ENCODE data around the gene EXOG. TPM values are rescaled to one million over a fixed set of nuclear protein-coding genes. Genes with fewer than 3 reads are reported as not detected.
A peak's percentile ranks its signal among the peaks of the same experiment; 100 is the strongest.

The EXOG gene
- total and polyA plus RNA-seq, 2 donors from 2014 or later, result 5.5 to 16.4 TPM

DNA sequence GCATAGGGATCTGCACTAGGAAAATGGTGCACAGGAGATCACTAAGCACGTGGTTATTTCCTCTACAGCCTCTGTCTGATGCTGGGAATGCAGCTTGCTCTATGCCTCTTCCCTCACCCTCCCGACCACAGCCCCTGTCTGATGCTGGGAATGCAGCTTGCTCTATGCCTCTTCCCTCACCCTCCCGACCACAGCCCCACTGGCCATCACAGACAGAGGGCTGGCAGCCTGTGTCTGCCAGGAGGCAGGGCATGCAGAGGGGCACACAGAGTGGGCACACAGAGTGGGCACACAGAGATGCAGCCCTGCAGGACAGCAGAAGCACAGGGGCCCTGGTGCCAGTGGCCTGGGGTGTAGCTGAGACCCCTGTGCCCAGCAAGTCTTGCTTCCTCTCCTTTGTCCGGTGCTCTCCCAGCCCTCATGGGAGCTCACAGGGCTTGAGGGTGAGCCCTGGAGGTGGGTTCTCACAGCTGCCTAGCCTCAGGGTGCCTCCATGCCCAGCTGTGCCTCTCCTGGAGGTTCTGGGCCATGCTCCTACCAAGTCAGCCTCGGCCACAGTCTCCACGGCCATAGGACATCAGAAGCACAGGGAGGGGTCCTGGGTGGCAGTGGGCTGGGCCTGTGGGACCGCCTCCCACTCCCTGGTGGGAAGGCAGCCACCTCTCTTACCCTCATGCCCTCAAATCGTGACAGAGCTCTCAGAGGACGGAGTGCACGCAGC is 65.8 kb downstream of the EXOG start:
- intact Hi-C loops (cut with DNase I), result no loop called here
- DNase-seq (peak in 1 of 5 donors; percentile 41), FAIRE-seq (no peak)
- Histone ChIP-seq H3K4me3 (ENCODE audit: low read length in 3 of 3) (no peak overlapping the region), H3K4me1 (ENCODE audit: control insufficient read depth in 2 of 3, insufficient read depth in 2 of 3, low read depth in 1 of 3, low read length in 3 of 3) (no peaks in the 10 kb centered on the region), H3K27me3 (ENCODE audit: control insufficient read depth, insufficient read depth, low read length) (no peaks in the 10 kb centered on the region), H3K27ac (ENCODE audit: low read depth in 2 of 2, low read length in 2 of 2) (no peak overlapping the region), H3K36me3 (ENCODE audit: control insufficient read depth in 2 of 3, insufficient read depth in 3 of 3, low read length in 3 of 3) (no peaks in the 10 kb centered on the region), H3K9me3 (ENCODE audit: control insufficient read depth in 2 of 3, insufficient read depth in 1 of 3, low read length in 3 of 3) (no peaks in the 10 kb centered on the region), H3K9ac (ENCODE audit: low read length in 3 of 3) (no peak overlapping the region)
- TF ChIP-seq, protein P1, sequence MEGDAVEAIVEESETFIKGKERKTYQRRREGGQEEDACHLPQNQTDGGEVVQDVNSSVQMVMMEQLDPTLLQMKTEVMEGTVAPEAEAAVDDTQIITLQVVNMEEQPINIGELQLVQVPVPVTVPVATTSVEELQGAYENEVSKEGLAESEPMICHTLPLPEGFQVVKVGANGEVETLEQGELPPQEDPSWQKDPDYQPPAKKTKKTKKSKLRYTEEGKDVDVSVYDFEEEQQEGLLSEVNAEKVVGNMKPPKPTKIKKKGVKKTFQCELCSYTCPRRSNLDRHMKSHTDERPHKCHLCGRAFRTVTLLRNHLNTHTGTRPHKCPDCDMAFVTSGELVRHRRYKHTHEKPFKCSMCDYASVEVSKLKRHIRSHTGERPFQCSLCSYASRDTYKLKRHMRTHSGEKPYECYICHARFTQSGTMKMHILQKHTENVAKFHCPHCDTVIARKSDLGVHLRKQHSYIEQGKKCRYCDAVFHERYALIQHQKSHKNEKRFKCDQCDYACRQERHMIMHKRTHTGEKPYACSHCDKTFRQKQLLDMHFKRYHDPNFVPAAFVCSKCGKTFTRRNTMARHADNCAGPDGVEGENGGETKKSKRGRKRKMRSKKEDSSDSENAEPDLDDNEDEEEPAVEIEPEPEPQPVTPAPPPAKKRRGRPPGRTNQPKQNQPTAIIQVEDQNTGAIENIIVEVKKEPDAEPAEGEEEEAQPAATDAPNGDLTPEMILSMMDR (IDR thresholded peaks at IDR 0.05; ENCODE audit: borderline replicate concordance, extremely low read depth, insufficient read depth), result no peak

DNA sequence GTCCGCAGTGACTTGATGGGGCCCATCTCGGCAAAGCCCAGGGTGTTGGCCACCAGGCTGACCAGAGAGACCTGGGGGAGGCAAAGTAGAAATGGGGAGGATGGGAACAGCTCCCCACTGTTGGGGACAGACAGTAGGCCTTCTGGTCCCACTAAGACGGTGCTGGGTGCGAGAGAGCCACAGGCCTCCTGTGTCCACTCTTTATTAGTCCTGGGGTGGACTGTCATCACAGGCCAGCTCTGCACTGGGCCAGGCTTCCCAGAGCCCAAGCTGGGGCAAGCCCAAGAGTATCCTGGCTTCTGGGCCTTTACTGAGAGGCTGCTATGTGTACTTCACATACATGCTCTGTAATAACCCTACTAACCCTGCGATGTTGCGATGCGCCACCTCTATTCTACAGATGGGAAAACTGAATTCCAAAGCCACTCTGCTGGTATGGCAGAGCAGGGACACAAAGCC is 66.4 kb downstream of the EXOG start:
- Histone ChIP-seq H3K4me1 (ENCODE audit: control insufficient read depth in 2 of 3, insufficient read depth in 2 of 3, low read depth in 1 of 3, low read length in 3 of 3) (no peaks in the 10 kb centered on the region), H3K36me3 (ENCODE audit: control insufficient read depth in 2 of 3, insufficient read depth in 3 of 3, low read length in 3 of 3) (no peaks in the 10 kb centered on the region), H3K27me3 (ENCODE audit: control insufficient read depth, insufficient read depth, low read length) (no peaks in the 10 kb centered on the region), H3K9ac (ENCODE audit: low read length in 3 of 3) (no peak overlapping the region), H3K27ac (ENCODE audit: low read depth in 2 of 2, low read length in 2 of 2) (no peak overlapping the region), H3K9me3 (ENCODE audit: control insufficient read depth in 2 of 3, insufficient read depth in 1 of 3, low read length in 3 of 3) (no peaks in the 10 kb centered on the region), H3K4me3 (ENCODE audit: low read length in 3 of 3) (no peak overlapping the region)
- FAIRE-seq (no peak), DNase-seq (peak in 2 of 5 donors; percentile 11 to 50)
- intact Hi-C loops (cut with DNase I), result no loop called here
- TF ChIP-seq, protein P1 (IDR thresholded peaks at IDR 0.05; ENCODE audit: borderline replicate concordance, extremely low read depth, insufficient read depth), result no peak

DNA sequence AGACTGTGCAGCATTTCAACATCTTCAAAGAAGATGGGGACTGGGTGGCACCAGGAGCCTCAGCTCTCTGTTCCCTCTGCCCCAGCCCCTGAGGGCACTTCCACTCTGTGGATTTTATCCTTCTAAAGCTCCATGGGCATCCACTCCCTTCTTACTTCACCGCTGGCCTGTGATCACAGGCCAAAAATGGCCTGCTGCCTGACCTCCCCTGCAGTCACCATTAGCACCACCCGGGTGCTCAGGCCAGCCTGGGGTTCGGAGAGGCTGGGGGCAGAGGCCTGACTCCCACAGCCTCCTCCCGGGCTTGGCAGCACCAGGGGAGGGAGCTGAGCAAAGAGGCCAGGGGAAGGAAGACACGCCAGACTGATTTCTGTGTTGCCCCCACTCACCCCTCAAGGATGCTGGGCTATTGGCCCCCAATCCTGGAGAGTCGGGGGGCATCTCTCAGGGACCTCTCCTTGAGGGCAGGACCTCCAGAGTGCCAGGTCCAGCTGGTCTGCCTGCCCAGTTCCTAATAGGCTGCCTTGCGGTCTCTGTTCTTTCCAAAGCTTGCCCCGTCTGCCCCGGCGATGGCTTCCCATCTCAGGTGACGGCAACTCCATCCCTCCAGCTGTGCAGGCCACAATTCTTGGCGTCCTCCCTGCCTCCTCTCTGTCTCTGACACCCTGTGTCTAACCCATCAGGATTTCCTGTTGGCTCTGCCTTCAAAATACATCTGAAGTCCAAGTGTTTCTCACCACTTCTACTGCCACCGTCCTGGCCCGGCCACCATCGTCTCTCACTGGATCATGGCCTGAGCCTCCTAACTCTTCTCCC is 67.1 kb downstream of the EXOG start:
- H3K4me1 ChIP-seq (ENCODE audit: control insufficient read depth in 2 of 3, insufficient read depth in 2 of 3, low read depth in 1 of 3, low read length in 3 of 3), result no peaks in the 10 kb centered on the region
- no peaks in the 10 kb centered on the region for H3K9me3 ChIP-seq (ENCODE audit: control insufficient read depth in 2 of 3, insufficient read depth in 1 of 3, low read length in 3 of 3)
- no peaks in the 10 kb centered on the region for H3K27me3 ChIP-seq (ENCODE audit: control insufficient read depth, insufficient read depth, low read length)
- no peak overlapping the region for H3K27ac ChIP-seq (ENCODE audit: low read depth in 2 of 2, low read length in 2 of 2)
- TF ChIP-seq, protein P1 (IDR thresholded peaks at IDR 0.05; ENCODE audit: borderline replicate concordance, extremely low read depth, insufficient read depth), result no peak
- no peak for FAIRE-seq
- peak in 2 of 5 donors; percentile 9 to 23 for DNase-seq
- no peaks in the 10 kb centered on the region for H3K36me3 ChIP-seq (ENCODE audit: control insufficient read depth in 2 of 3, insufficient read depth in 3 of 3, low read length in 3 of 3)
- no peak overlapping the region for H3K9ac ChIP-seq (ENCODE audit: low read length in 3 of 3)
- H3K4me3 ChIP-seq (ENCODE audit: low read length in 3 of 3), result no peak overlapping the region
- intact Hi-C loops (cut with DNase I), result no loop called here

Data from kidney (tissue), 14 donors.